HG03196 (cell line): Measurements from ENCODE around the gene TMEM115.

Source experiments
- ATAC-seq: cut with Tn5 transposase; IDR thresholded peaks from one replicate; pipeline ENCODE4 v1.9.1; 2021; ENCODE audit not compliant: unreplicated experiment

The TMEM115 gene

GRCh38 chr3:50334339-50335075 is 24.8 kb downstream of the TMEM115 start:
- ATAC-seq, result no peak

DNA sequence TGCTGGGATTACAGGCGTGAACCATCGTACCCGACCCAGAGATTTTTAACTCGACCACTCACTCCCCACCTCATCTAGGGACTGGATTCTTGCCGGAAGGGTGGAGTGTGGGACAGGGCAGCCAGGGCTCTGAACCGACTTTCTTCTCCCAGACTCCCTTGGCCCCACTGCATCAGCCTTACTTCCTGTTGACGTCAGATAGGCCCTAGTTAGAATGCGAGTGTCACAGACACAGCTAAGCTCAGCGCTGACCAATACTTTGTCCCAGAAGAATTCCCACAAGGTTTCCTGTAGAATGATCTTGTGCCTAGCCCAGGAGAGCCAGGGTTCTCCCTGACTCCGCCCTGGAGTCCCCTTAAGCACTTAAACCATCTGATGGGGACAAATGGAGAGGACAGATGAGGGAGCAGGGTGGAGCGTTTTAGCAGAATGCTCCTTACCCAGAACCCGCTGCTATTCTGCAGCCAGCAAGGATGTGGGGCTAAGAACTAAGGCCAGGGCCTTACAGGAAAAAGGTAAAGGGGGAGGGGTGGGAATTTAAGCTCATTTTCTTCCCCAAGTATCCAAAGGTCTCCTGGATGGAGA is 25.5 kb downstream of the TMEM115 start:
- no peak for ATAC-seq

DNA sequence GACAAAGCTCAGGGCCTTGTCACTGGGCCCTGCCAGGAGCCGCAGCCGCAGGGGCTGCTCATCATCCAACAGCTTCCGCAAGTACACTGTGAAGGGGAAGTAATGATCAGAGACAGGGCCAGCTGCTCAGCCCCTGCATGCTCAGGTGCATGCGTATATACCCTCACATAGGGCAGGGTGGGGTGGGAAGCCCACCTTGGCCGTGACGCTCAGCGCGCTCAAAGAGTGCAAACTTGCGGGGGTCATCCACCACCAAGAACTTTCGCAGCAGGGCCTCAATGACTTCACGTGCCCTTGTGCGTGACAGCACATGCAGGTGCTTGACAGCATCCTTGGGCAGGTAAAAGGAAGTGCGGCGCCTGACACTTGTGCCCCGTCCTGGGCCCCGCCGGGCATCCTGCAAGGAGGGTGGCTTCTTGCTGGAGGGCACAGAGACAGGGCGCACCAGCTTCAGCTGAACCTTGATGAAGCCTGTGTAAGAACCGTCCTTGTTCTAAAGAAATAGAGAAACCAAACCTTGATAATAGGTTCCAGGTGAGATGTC is 27.9 kb downstream of the TMEM115 start:
- ATAC-seq, result no peak

GRCh38 chr3:50330330-50330729 is 29.0 kb downstream of the TMEM115 start:
- ATAC-seq, result no peak

GRCh38 chr3:50327943-50328691 is 31.2 kb downstream of the TMEM115 start, which contains the start of gene TUSC2:
Gene TUSC2, minus strand, starts transcription at chr3:50328223. Its CDS starts 124 bp downstream, at chr3:50328099.
- ATAC-seq, result peak; percentile 77

- ATAC-seq, result no peak
Observed at GRCh38 chr3:50327129-50327528, 32.2 kb downstream of the TMEM115 start.

DNA sequence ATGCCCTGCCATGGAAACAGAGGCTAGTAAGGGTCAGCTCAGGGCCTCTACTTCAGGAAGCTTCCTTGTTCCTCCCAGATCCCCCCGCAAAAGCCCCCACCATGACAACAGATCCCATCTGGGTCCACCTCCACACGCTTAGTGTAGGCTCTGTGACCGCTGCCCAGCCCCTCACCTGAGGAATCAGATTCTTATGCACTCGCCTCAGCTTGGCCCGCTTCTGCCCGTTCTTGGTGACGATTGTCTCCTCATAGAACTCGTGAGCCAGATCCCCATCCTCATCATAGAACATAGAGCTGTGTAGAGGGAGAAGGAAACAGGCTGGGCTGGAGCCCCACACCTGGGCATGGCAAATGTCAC is 33.2 kb downstream of the TMEM115 start:
- ATAC-seq, result no peak

DNA sequence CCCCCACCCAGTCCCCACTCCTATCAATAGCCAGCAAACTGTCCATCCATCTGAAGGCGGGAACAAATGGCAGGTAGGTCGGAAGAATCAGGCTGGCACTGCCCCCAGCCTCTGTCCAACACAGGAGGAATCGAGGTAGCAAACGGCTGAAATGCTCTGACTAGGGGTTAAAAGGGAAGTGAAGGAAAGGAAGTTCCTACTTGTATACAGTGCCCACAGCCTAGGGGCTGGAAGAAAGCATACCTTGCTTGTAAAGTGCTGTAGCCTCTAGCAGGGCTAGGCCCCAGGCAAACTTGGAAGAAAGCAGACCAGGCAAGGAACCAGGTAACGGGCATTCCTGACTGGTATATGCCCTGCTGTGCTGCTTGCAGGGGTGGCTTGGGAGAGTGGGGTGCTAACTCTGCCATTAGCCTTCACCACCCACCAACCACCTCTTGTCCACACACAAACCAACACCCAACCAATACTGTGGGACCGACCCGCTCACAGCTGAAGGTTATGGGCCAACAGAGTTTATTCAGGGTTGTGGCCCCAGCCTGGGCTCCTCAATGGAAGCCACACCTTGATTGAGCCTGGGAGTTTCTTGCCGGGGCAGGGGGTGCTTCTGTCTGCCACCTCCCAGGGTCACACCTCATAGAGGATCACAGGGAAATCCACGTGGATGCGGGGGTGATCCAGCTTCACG is 33.7 kb downstream of the TMEM115 start:
- ATAC-seq, result no peak

- ATAC-seq, result no peak
Observed at GRCh38 chr3:50325113-50325480, 34.2 kb downstream of the TMEM115 start.

- ATAC-seq, result no peak
Observed at GRCh38 chr3:50324351-50325112, 34.8 kb downstream of the TMEM115 start.

DNA sequence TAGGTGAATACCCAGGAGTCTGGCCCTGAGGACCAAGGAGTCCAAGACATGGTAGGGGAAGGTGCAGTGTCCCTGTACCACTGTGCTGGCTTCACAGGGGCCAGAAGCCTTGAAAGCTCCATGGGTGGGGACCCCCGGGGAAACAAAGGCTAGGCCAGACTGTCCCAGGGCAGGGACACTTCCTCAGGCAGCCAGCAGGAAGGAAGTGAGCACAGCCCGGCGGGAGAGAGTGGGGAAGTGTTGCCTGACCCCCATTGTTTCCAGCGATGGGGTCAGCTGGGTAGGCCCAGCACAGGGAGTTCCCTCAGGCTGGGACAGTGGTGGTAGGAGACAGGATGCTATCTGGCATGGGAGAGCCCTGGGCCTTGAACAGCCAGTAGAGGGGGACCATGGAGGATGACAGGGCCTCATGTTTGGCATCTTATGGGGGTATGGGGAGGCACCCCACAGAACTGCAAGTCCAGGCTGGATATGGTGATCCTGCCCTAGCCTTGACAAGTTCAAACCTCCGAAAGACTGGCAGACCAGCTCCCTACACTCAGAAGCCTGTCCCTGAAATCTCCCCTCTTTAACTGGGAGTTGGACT is 35.6 kb downstream of the TMEM115 start:
- ATAC-seq, result no peak

- ATAC-seq, result no peak
Observed at GRCh38 chr3:50323092-50323600, 36.2 kb downstream of the TMEM115 start.

GRCh38 chr3:50322386-50323091 is 36.8 kb downstream of the TMEM115 start, which contains the start of gene HYAL2:
Gene HYAL2, minus strand, starts transcription at chr3:50322745. Its CDS starts 2,256 bp downstream, at chr3:50320489.
- ATAC-seq, result no peak

DNA sequence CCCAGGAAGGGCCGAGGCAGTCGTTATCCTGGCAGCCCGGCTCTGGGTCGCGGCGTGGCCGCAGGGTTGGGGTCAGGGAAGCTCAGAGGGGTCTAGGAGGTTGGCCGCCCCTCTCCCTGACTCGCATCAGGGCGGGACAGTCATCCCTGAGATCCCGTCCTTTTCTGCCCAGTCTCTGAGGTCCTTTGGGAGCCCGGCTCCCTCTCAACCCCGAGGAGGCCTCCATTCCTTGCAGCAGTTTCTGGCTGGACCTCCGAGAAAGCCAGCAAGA is 37.3 kb downstream of the TMEM115 start:
- ATAC-seq, result no peak

- ATAC-seq, result peak; percentile 72
Observed at GRCh38 chr3:50321336-50322114, 37.8 kb downstream of the TMEM115 start.

GRCh38 chr3:50320853-50321335 is 38.4 kb downstream of the TMEM115 start:
- ATAC-seq, result peak; percentile 40

DNA sequence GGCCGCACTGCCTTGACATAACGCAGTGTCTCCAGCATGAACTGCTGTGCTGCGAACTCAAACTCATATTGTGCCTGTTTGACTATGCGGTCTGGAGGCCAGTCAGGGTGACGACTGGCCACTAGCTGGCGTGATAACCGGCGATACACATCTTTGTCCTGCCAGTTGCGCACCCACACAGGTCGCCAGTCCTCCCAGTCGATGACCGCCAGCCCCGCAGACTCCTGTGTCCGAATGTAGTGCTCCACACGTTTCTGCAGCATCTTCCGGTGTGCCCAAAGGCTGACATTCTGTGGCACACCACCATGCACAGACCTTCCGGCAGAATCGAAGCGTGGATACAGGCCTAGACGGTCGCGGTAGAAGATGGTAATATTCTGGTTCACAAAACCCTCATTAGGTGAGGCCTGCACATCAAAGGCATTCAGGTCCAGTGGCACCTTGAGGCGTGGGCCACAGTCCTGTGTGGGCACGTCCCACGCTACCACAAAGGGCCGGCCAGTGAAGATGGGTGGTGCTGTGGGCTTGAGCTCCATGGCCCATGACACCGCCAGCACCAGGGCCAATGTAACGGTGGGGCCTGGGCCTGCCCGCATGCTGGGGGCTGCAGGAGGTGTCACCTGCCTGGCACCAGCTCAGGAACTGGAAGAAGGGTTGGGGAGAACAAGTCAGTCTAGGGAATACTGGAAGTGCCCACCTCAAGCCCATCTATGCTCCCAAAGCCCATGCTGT is 39.3 kb downstream of the TMEM115 start:
- no peak for ATAC-seq
